GM18861 (cell line): ENCODE results near the gene TAGLN2.

Experiments used
- ATAC-seq: cut with Tn5 transposase; IDR thresholded peaks from one replicate; pipeline ENCODE4 v1.9.1; 2021; ENCODE audit not compliant: unreplicated experiment

The TAGLN2 gene

DNA sequence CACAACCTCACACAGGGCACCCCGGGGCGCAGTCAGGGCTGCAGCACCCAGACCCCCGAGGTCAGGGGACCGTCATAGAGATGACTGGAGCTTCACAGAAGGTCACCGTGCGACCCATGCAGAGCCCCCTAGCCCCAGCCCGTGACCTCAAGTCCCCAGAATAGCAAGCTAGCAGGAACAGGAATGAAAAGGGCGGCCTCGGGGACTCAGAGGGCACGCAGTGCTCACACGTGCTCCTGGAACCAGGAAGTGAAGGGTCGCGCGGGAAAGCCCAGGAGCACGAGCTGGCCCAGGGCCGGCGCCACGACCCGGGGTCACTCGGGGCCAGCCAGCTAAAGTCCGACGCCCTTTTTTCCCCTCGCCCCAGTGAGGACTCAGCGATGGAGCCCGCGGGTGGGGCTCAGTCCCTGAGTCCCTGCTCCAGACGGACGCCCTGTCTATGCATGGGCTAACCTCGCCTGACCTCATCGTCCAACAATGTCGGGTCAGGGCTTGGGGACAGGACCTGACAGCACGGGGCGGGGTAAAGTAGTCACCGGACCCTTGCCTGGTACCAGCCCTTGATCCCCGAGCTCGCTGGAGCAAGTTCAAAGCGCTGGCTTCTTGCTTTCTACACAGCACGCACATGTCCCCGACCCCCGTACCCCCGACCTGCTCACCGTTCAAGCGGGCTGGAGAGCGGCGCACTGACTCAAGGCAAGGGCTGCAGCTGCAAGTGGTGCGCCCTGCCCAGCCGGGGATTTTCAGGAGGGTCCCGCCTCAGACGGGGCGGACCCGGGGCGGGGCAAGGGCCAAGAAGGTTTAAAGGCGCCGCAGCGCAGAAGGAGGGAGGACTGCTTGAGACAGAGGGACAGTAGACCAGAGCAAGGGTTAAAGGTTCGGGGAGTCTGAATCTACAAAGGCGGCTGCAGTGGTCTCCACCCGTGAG, at the start of gene TAGLN2:
TAGLN2 (minus strand) TSS at position 717 of the 928 bp plus-strand sequence. CDS start 4,998 bp downstream, outside the sequence.
- peak; percentile 61 for ATAC-seq

DNA sequence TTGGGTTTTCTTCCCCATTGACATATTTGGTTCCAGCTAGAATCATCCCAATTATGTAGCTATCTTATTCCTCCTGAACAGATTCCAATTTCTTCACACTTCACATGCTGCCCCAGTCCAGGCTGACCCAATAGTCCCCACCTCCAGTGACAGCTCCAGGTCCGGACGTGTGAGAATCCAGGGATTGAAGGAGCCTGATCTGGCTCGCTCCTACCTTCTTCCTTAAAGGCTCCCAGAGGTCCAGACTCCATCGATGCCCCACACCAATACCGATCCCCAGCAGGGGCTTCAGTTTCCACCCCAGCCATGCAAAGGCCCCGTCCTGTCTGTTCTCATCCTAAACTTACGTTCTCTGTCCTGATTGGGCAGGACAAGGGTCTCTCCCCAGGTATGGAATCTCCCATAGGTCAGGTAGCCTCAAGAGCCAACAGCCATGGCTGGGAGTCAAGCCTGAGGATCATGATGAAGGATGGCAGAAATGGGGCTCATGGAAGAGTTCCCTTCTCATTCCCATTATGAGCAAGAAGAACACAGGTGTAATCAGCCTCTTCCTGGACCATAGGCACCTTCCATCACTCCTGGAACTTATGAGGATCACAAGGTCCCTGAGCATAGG, 49.2 kb upstream of the TAGLN2 start:
- no peak for ATAC-seq

DNA sequence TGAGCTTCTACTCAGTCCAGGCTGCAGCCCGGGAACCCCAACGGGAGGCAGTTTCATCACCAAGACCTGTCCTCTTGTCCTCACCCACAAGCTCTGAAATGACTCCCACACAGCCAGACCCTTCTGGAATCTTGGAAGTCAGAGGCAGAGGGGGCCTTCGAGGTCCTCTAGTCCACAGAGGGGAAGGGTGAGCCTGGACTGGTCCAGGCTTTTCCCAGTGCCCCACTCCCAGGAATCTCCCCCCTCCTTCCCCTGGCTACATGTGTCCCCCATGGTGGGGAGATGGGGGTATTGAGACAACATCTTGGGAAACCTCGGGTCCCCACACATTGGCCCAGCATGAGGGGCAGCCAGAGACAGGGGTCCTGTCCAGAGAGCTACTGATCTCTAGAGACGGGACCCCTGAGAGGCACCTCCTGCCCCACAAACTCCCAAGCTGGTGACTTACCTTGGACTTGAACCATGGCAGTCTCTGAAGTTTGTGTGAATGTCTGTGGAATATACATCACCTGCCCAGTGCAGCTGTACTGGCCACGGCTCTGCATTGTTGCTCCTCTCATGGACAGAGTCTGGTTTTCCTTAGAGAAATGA, 48.1 kb upstream of the TAGLN2 start:
- ATAC-seq = no peak

DNA sequence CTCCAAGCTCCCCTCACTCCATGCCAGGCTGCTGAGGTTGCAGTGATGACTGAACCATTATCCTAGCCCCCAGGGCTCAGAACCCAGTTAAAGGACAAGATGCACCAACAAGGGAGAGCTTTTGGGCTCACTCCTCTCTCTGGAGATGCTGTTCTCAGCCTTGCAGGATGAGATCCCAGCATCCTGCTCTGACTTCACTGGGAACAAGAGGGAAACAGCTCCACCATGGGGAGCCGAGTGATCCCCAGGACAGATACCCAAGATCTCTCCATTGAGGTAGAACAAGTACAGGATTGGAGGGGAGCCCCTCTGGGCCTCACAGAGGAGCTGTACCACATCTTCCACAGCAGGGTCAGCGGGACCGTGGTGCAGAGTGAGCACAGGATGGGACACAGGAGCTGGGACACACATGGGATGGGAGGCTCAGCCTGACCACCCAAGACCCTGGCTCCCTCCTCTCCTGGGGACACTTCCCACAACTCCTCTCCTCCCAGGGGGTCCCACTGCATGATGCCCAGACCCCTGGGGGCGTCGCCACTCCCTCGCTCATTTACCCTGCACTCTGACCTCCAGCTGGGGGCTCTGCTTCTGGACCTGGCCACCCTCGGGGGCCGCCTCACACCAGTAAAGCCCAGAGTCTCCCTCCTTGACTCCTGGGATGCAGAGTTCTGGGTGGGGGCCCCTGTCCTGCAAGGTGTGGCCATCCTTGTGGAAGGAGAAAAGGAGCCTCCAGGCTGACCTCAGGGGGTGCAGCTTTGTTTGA, 47.3 kb upstream of the TAGLN2 start:
- ATAC-seq = no peak

DNA sequence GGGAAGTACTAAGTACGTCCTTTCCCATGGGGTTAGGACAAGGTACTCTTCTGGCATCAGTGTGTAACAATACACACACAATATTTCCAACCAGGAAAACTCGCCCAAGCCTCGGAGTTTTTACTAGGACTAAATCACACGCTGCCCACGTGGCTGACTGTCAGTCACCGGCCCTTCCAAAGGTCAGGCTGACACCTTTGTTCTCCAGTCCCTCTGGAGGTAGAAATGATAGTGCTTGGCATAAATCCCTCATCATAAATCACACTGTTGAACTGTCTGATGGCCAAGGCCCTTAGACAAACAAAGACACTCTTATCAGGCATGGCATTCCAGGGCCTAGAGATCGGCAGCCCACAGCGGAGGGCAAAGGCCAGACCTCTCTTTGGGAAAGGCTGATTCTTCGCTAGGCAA, 45.6 kb upstream of the TAGLN2 start:
- ATAC-seq = no peak

GRCh38 chr1:159968901-159969300, 43.6 kb upstream of the TAGLN2 start:
- no peak for ATAC-seq

GRCh38 chr1:159965263-159965662, 40.0 kb upstream of the TAGLN2 start:
- ATAC-seq = no peak

DNA sequence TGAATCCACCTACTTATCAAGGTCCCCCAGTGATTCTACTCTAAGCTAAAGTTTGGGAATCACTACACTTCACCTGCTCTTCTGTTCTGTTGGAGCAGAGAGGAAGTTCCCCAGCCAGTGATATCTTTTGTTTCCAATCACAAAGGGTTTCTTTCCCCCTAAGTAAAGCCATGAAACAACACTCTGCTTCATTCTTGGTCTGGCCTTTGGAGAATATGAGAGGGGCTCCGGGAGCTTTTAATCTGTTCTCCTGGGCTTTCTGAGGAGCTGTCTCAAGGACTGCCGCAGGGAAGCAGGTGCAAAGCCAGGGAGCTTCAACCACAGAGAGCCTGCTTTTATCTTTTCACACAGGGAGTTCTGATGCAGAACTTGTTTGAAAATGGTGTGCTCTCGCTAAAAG, 38.8 kb upstream of the TAGLN2 start:
- ATAC-seq = no peak

DNA sequence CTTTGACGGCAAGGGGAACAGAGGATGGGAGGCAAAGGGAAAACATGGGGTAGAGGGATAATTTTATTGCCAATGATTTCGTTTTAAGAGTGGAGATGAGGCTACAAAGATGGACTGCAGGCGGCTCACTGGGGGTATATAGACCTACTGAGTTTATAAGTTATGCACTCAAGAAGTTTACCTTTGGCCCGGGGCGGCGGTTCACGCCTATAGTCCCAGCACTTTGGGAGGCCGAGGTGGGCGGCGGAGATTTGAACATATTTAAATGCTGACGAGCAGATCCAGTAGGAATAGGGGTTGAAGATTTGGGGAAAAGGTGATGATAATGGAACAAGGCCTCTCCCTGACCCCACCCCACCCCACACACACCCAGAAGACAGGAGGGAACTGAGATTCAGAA, 36.9 kb upstream of the TAGLN2 start:
- ATAC-seq = no peak

DNA sequence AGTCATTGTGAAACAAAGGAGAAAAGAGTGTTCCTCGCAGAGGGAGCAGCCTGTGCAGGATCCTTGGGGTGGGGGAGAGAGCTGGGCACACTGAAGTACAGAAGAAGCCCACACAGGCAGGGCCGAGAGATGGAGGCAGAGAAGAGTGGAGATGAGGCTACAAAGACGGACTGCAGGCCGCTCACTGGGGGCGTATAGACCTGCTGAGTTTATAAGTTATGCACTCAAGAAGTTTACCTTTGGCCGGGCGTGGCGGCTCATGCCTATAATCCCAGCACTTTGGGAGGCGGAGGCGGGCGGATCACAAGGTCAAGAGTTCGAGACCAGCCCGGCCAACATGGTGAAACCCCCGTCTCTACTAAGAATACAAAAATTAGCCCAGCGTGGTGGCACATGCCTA, 36.3 kb upstream of the TAGLN2 start:
- ATAC-seq = no peak

- ATAC-seq = no peak
These were observed 35.5 kb upstream of the TAGLN2 start for GRCh38 chr1:159960721-159961381.

DNA sequence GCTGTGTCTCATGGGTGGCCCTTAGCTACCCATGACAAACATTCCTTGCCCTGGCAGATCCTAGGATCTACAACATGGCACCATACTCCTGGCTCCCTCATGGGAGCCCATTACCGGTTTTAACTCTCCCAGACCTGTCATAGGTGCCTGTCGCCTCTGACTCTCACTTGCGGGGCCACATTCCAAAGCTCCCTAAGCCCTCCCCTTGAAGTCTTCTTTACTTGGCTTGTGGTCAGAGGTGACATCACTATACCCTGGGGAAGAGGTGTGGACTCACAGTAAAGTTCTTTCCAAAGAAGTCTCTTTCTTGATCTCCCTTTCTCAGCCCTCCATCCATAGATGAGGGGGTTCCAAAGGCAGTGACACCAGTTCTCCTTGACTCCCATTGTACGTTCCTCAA, 34.1 kb upstream of the TAGLN2 start:
- no peak for ATAC-seq

DNA sequence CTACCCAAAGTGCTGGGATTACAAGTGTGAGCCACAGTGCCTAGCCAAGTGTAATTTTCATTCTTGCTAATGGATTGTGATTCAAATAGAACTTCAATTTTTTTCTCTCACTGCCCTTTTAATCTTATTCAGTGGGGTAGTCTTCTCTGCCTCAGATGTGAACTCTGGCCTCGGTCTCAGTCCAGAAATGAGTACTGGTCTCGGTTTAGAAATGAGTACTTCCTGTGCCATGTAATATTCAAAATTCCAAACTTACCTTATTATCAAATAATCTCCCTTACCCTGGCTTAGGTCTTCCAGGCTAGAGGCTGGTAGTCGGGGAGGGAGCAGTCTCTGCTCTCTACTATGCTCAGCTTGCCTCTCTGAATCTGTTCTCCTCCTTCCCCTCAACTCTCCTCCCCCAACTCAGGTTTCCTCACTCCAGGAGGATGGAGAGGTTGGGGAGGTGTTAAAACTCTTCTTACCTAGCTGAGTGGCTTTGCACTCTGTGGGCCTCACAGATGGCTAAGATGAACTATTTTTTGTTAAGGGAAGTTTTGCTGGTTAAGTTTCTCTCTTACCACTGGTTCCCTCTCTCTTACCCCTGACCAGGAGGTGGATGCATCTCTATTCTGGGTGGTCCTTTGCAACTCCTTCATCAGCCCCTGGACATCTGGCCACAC, 33.5 kb upstream of the TAGLN2 start:
- ATAC-seq = no peak

DNA sequence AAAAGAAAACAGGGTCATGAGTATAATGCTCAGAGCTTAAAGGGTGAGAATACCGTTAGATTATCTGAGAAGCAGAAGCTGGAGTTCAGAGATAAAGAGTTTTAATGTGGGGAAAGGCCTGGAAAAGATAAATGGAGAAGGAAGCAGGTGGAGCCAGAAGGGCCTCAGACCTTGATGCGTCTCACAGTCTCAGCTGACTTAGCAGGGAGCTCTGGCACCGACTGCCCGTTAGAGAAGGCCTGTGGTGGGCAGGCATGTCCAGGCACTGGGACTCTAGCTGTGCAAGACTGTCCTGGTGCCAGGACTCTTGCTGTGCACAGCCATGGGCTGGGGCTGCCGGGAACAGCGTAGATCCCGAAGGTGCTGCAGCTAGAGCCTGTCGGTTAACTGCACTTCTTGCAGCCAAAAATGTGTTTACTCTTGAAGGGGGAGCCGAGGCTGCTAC, 32.5 kb upstream of the TAGLN2 start:
- ATAC-seq = no peak

GRCh38 chr1:159955456-159955855, 30.1 kb upstream of the TAGLN2 start:
- ATAC-seq = no peak

DNA sequence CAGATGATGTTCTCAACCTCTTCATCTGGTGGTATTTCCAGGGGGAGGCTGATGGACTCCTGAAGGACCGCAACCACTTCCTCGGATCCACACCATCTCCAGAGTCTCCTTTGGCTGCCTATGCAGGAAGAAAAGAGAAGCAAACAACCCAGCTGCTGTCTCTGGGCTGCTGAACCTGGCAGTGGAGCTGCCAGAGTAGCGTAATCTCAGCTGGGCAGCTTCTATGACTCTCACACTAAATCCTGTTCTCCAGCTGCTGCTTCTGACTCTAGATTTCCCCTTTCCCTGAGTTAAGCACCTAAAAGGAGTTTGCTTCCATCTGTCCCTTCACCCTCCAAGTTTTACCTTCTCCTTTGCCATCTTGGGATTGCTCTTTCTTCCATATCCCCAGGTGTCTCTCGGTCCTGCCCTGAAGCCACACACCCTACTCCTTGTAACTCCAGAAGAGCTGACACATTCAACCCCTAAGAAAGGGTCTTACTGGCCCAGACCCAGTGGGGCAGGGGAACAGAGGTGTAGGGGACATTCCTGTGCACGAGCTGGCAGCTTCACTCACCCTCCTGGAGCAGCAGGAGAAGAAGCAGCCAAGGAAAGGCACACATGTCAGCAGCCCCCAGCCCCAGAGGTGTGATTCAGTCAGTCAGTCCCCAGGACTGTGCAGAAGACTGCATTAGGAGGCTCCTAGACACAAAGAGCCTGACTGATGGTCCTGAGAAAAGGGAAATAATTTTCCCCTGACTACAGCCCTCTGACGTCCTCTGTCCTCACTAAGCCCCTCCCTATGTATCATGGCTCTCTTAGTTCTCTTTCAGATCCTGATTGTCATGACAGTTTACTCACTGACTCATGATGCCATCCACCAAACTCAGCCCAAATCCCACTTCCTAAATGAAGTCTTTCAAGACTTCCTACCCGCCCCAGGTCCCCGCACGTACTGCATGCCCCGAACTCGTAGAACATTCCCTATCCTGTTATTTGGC, 28.5 kb upstream of the TAGLN2 start, which contains the start of gene SLAMF9:
SLAMF9 (minus strand) TSS at position 702 of the 980 bp plus-strand sequence; CDS start at position 602, 100 bp downstream.
- no peak for ATAC-seq

- ATAC-seq = no peak
These were observed 27.6 kb upstream of the TAGLN2 start for GRCh38 chr1:159952932-159953331.

GRCh38 chr1:159951551-159951950, 26.2 kb upstream of the TAGLN2 start:
- no peak for ATAC-seq

- no peak for ATAC-seq
These were observed 25.7 kb upstream of the TAGLN2 start for GRCh38 chr1:159951016-159951415.
